Skeletal muscle cell (primary cell): ENCODE data around the gene HUNK.

Experiments
- DNase-seq: peaks from one replicate; pipeline ENCODE4 v3.0.0-alpha.2; 2010; ENCODE audit warnings: low read depth
- H3K4me3 ChIP-seq: 2 replicates; pipeline ENCODE4 v1.5.1; 2011; ENCODE audit warnings: low read depth, mild to moderate bottlenecking, control low read depth, low read length, moderate library complexity

Gene HUNK

GRCh38 chr21:31913182-31913608 lies 40.4 kb downstream of the HUNK start:
- no peak overlapping the region for H3K4me3 ChIP-seq
- DNase-seq = no peak

GRCh38 chr21:31914472-31914871 lies 41.7 kb downstream of the HUNK start:
- DNase-seq = no peak
- H3K4me3 ChIP-seq = no peak overlapping the region

GRCh38 chr21:31915566-31915965 lies 42.7 kb downstream of the HUNK start:
- DNase-seq = no peak
- no peak overlapping the region for H3K4me3 ChIP-seq

GRCh38 chr21:31917108-31917507 lies 44.3 kb downstream of the HUNK start:
- no peak overlapping the region for H3K4me3 ChIP-seq
- DNase-seq = no peak

- no peak for DNase-seq
- no peak overlapping the region for H3K4me3 ChIP-seq
These were observed 45.5 kb downstream of the HUNK start for GRCh38 chr21:31918250-31918775.

- DNase-seq = no peak
These were observed 47.5 kb downstream of the HUNK start for GRCh38 chr21:31920275-31920674.

GRCh38 chr21:31921079-31921478 lies 48.3 kb downstream of the HUNK start:
- no peak overlapping the region for H3K4me3 ChIP-seq
- no peak for DNase-seq

More at GRCh38 chr21:31920275-31920674, 47.5 kb downstream of the HUNK start:
- no peak overlapping the region for H3K4me3 ChIP-seq

GRCh38 chr21:31922881-31923280 lies 50.1 kb downstream of the HUNK start:
- H3K4me3 ChIP-seq = no peak overlapping the region
- DNase-seq = no peak

- H3K4me3 ChIP-seq = no peak overlapping the region
- DNase-seq = no peak
These were observed 50.9 kb downstream of the HUNK start for GRCh38 chr21:31923756-31924155.

GRCh38 chr21:31924548-31924947 lies 51.7 kb downstream of the HUNK start:
- no peak overlapping the region for H3K4me3 ChIP-seq
- no peak for DNase-seq

GRCh38 chr21:31926498-31926897 lies 53.7 kb downstream of the HUNK start:
- DNase-seq = no peak
- no peak overlapping the region for H3K4me3 ChIP-seq

GRCh38 chr21:31927689-31928353 lies 55.0 kb downstream of the HUNK start:
- DNase-seq = no peak
- H3K4me3 ChIP-seq = no peak overlapping the region

- no peak overlapping the region for H3K4me3 ChIP-seq
- DNase-seq = no peak
These were observed 55.8 kb downstream of the HUNK start for GRCh38 chr21:31928656-31929055.

GRCh38 chr21:31929548-31929947 lies 56.7 kb downstream of the HUNK start:
- H3K4me3 ChIP-seq = no peak overlapping the region
- DNase-seq = no peak

GRCh38 chr21:31930001-31930400 lies 57.2 kb downstream of the HUNK start:
- no peak overlapping the region for H3K4me3 ChIP-seq
- no peak for DNase-seq

- no peak overlapping the region for H3K4me3 ChIP-seq
- DNase-seq = no peak
These were observed 59.0 kb downstream of the HUNK start for GRCh38 chr21:31931644-31932469.

GRCh38 chr21:31932470-31932764 lies 59.6 kb downstream of the HUNK start:
- no peak for DNase-seq
- no peak overlapping the region for H3K4me3 ChIP-seq

- H3K4me3 ChIP-seq = no peak overlapping the region
- DNase-seq = no peak
These were observed 64.5 kb downstream of the HUNK start for GRCh38 chr21:31937303-31937702.

- H3K4me3 ChIP-seq = no peak overlapping the region
- DNase-seq = no peak
These were observed 65.8 kb downstream of the HUNK start for GRCh38 chr21:31938330-31939301.

- H3K4me3 ChIP-seq = no peak overlapping the region
- no peak for DNase-seq
These were observed 68.9 kb downstream of the HUNK start for GRCh38 chr21:31941694-31942093.
